Mesenchymal stem cell (in vitro differentiated cells and primary cell): ENCODE measurements around the gene WDFY3.

Source experiments
- DNase-seq: peaks from one replicate; pipeline ENCODE4 v3.0.0-alpha.2; 2013
- H2AFZ ChIP-seq: one replicate; pipeline ENCODE4 v1.6.1; 2013; ENCODE audit warnings: low read depth, mild to moderate bottlenecking, control low read depth, inconsistent platforms, low read length, moderate library complexity
- H2AK5ac ChIP-seq: 2 replicates; pipeline ENCODE4 v1.6.1; 2013; ENCODE audit warnings: low read length, moderate library complexity, mild to moderate bottlenecking, inconsistent platforms; ENCODE audit not compliant: severe bottlenecking
- H2BK120ac ChIP-seq: one replicate; pipeline ENCODE4 v1.6.1; 2013; ENCODE audit warnings: low read depth, mild to moderate bottlenecking, inconsistent platforms, low read length, moderate library complexity
- H2BK12ac ChIP-seq, 2 experiments: one replicate each; pipeline ENCODE4 v1.6.1; 2013; ENCODE audit warnings: inconsistent platforms in 2 of 2, low read length in 2 of 2, mild to moderate bottlenecking in 2 of 2, moderate library complexity in 2 of 2, control low read depth in 1 of 2
- H2BK15ac ChIP-seq: one replicate; pipeline ENCODE4 v1.6.1; 2013; ENCODE audit warnings: mild to moderate bottlenecking, low read depth, inconsistent platforms; ENCODE audit not compliant: poor library complexity, severe bottlenecking
- H2BK5ac ChIP-seq: 2 replicates; pipeline ENCODE4 v1.6.1; 2013; ENCODE audit warnings: low read depth, mild to moderate bottlenecking, low read length, control low read depth, inconsistent platforms; ENCODE audit not compliant: poor library complexity, severe bottlenecking
- H3K14ac ChIP-seq, 2 experiments: one replicate each; pipeline ENCODE4 v1.6.1; 2013; ENCODE audit warnings: inconsistent platforms in 2 of 2, low read length in 2 of 2, control low read depth in 1 of 2, mild to moderate bottlenecking in 1 of 2, moderate library complexity in 1 of 2
- H3K18ac ChIP-seq, 2 experiments: one replicate each; pipeline ENCODE4 v1.6.1; 2013; ENCODE audit warnings: inconsistent platforms in 2 of 2, low read length in 2 of 2, control low read depth in 1 of 2, low read depth in 1 of 2, mild to moderate bottlenecking in 1 of 2
- H3K23ac ChIP-seq, 2 experiments: one replicate each; pipeline ENCODE4 v1.6.1; 2013; ENCODE audit warnings: inconsistent platforms in 2 of 2, low read length in 2 of 2, mild to moderate bottlenecking in 2 of 2, moderate library complexity in 2 of 2, control low read depth in 1 of 2
- H3K27ac ChIP-seq: 2 replicates; pipeline ENCODE4 v1.5.1; 2013; ENCODE audit warnings: mild to moderate bottlenecking, moderate library complexity, low read length, control low read depth, inconsistent platforms; ENCODE audit not compliant: poor library complexity, severe bottlenecking
- H3K27me3 ChIP-seq, 2 experiments: 2 replicates each; pipeline versions ENCODE4 v1.6.1 to v1.7.0; 2013; ENCODE audit warnings: low read length in 2 of 2, mild to moderate bottlenecking in 2 of 2, moderate library complexity in 2 of 2, control low read depth in 1 of 2, inconsistent platforms in 1 of 2; ENCODE audit not compliant: control insufficient read depth in 1 of 2, insufficient read depth in 1 of 2
- H3K36me3 ChIP-seq, 2 experiments: 2 replicates each; pipeline versions ENCODE4 v1.6.1 to v1.7.0; 2013; ENCODE audit warnings: low read length in 2 of 2, control low read depth in 1 of 2, inconsistent platforms in 1 of 2, low read depth in 1 of 2, mild to moderate bottlenecking in 1 of 2; ENCODE audit not compliant: insufficient read depth in 2 of 2, control insufficient read depth in 1 of 2
- H3K4ac ChIP-seq, 2 experiments: one replicate each; pipeline ENCODE4 v1.6.1; 2013; ENCODE audit warnings: inconsistent platforms in 2 of 2, low read length in 2 of 2, mild to moderate bottlenecking in 2 of 2, moderate library complexity in 2 of 2, control low read depth in 1 of 2, low read depth in 1 of 2
- H3K4me1 ChIP-seq: 2 replicates; pipeline ENCODE4 v1.6.1; 2013; ENCODE audit warnings: low read depth, low read length, control low read depth; ENCODE audit not compliant: control insufficient read depth, insufficient read depth
- H3K4me2 ChIP-seq: 2 replicates; pipeline ENCODE4 v1.6.1; 2013; ENCODE audit warnings: low read length, mild to moderate bottlenecking, inconsistent platforms; ENCODE audit not compliant: poor library complexity, severe bottlenecking
- H3K4me3 ChIP-seq, 2 experiments: 2 replicates each; pipeline versions ENCODE4 v1.5.1 to v1.7.0; 2013; ENCODE audit warnings: low read length in 2 of 2, mild to moderate bottlenecking in 2 of 2, control low read depth in 1 of 2, low read depth in 1 of 2; ENCODE audit not compliant: insufficient read depth in 1 of 2
- H3K79me1 ChIP-seq: replicated peaks from 2 replicates; pipeline ENCODE4 v1.6.1; 2013; ENCODE audit warnings: mild to moderate bottlenecking, control low read depth, low read length, inconsistent platforms; ENCODE audit not compliant: poor library complexity, severe bottlenecking
- H3K9ac ChIP-seq: 2 replicates; pipeline ENCODE4 v1.7.0; 2013; ENCODE audit warnings: mild to moderate bottlenecking, low read length, moderate library complexity
- H3K9me3 ChIP-seq: 2 replicates; pipeline ENCODE4 v1.7.0; 2013; ENCODE audit warnings: mild to moderate bottlenecking, low read length; ENCODE audit not compliant: control insufficient read depth
- H4K8ac ChIP-seq: one replicate; pipeline ENCODE4 v1.6.1; 2013; ENCODE audit warnings: inconsistent platforms, mild to moderate bottlenecking, low read length, moderate library complexity
- H4K91ac ChIP-seq: one replicate; pipeline ENCODE4 v1.6.1; 2013; ENCODE audit warnings: mild to moderate bottlenecking, low read length, inconsistent platforms
- WGBS: methylation state at CpG from one replicate; pipeline ENCODE4 v1.1.7; 2013; ENCODE audit warnings: mixed read lengths; 5-methylcytosine and 5-hydroxymethylcytosine counted together

WDFY3 gene

GRCh38 chr4:84971319-84971932 is 4.9 kb upstream of the WDFY3 start:
- H3K18ac ChIP-seq: no peak overlapping the region

GRCh38 chr4:84968925-84969324 is 2.4 kb upstream of the WDFY3 start:
- Histone ChIP-seq H2BK5ac (no peak overlapping the region), H3K9ac (peak overlapping the region; percentile 92), H3K27me3 (no peaks in the 10 kb centered on the region), H4K8ac (no peak overlapping the region), H3K79me1 (no peaks in the 10 kb centered on the region), H3K18ac (no peak overlapping the region), H4K91ac (no peak overlapping the region), H3K36me3 (no peaks in the 10 kb centered on the region), H3K9me3 (no peaks in the 10 kb centered on the region), H2BK120ac (no peak overlapping the region), H3K4me2 (no peak overlapping the region), H3K4me1 (peaks cover 3% of the 10 kb centered on the region), H3K4ac (no peak overlapping the region), H2AFZ (no peak overlapping the region), H2AK5ac (no peak overlapping the region), H2BK12ac (no peak overlapping the region), H3K4me3 (no peak overlapping the region), H3K14ac (no peak overlapping the region), H3K23ac (no peak overlapping the region), H3K27ac (no peak overlapping the region), H2BK15ac (no peak overlapping the region)
- no peak for DNase-seq
- no CpG with 5 or more reads among the region's 1 CpG for WGBS

More at GRCh38 chr4:84971319-84971932, 4.9 kb upstream of the WDFY3 start:
- Histone ChIP-seq H3K4ac (no peak overlapping the region), H3K4me3 (no peak overlapping the region), H3K4me1 (no peaks in the 10 kb centered on the region), H3K9me3 (no peaks in the 10 kb centered on the region), H2BK120ac (no peak overlapping the region), H2AK5ac (no peak overlapping the region), H3K27me3 (no peaks in the 10 kb centered on the region), H2BK5ac (no peak overlapping the region), H4K91ac (no peak overlapping the region), H3K4me2 (no peak overlapping the region), H2BK15ac (no peak overlapping the region), H2BK12ac (no peak overlapping the region), H3K9ac (peak overlapping the region; percentile 76), H3K27ac (no peak overlapping the region), H2AFZ (no peak overlapping the region), H3K23ac (no peak overlapping the region), H3K79me1 (no peaks in the 10 kb centered on the region), H3K36me3 (no peaks in the 10 kb centered on the region), H4K8ac (no peak overlapping the region), H3K14ac (peak overlapping the region in 1 of 2 experiments; percentile 29)
- 4% methylated on average over 1 of the region's 3 CpGs for WGBS
- DNase-seq: peak; percentile 75

- 0% methylated on average over 6 of the region's 7 CpGs for WGBS
These were observed 777 bp upstream of the WDFY3 start for GRCh38 chr4:84967243-84967690.

GRCh38 chr4:84965553-84966381 is 723 bp downstream of the WDFY3 start:
- peak; percentile 57 for DNase-seq
- Histone ChIP-seq H3K27me3 (no peaks in the 10 kb centered on the region), H3K14ac (peak overlapping the region; percentile 15 to 100)

More at GRCh38 chr4:84967243-84967690, 777 bp upstream of the WDFY3 start:
- H2BK12ac ChIP-seq: no peak overlapping the region
- peak overlapping the region; percentile 74 for H2AFZ ChIP-seq
- no peak overlapping the region for H3K14ac ChIP-seq
- H3K23ac ChIP-seq: no peak overlapping the region
- no peak overlapping the region for H4K91ac ChIP-seq
- no peak overlapping the region for H4K8ac ChIP-seq
- no peak overlapping the region for H2AK5ac ChIP-seq
- H2BK120ac ChIP-seq: no peak overlapping the region
- peak overlapping the region; percentile 92 for H3K9ac ChIP-seq
- H2BK5ac ChIP-seq: no peak overlapping the region
- H3K4me1 ChIP-seq: peaks cover 3% of the 10 kb centered on the region
- H3K27ac ChIP-seq: peak overlapping the region; percentile 79
- H3K36me3 ChIP-seq: no peaks in the 10 kb centered on the region
- H3K18ac ChIP-seq: peak overlapping the region in 1 of 2 experiments; percentile 4
- no peaks in the 10 kb centered on the region for H3K27me3 ChIP-seq
- no peaks in the 10 kb centered on the region for H3K79me1 ChIP-seq
- peak; percentile 54 for DNase-seq
- H2BK15ac ChIP-seq: no peak overlapping the region
- H3K4ac ChIP-seq: no peak overlapping the region
- H3K9me3 ChIP-seq: no peaks in the 10 kb centered on the region
- H3K4me2 ChIP-seq: peak overlapping the region; percentile 79
- peak overlapping the region; percentile 92 to 100 for H3K4me3 ChIP-seq

More at GRCh38 chr4:84965553-84966381, 723 bp downstream of the WDFY3 start:
- H3K9ac ChIP-seq: peak overlapping the region; percentile 92
- peak overlapping the region; percentile 88 for H2BK5ac ChIP-seq
- H3K4ac ChIP-seq: peak overlapping the region; percentile 62 to 98
- peak overlapping the region in 1 of 2 experiments; percentile 72 for H2BK12ac ChIP-seq
- H3K27ac ChIP-seq: peak overlapping the region; percentile 65
- peak overlapping the region; percentile 74 for H4K91ac ChIP-seq
- H2AFZ ChIP-seq: peak overlapping the region; percentile 100
- no peaks in the 10 kb centered on the region for H3K79me1 ChIP-seq
- H3K4me1 ChIP-seq: peaks cover 3% of the 10 kb centered on the region
- H3K23ac ChIP-seq: peak overlapping the region; percentile 60 to 98
- H2AK5ac ChIP-seq: peak overlapping the region; percentile 19
- H3K9me3 ChIP-seq: no peaks in the 10 kb centered on the region
- peak overlapping the region; percentile 97 for H2BK120ac ChIP-seq
- peak overlapping the region; percentile 99 for H2BK15ac ChIP-seq
- peak overlapping the region; percentile 99 to 100 for H3K18ac ChIP-seq
- peak overlapping the region; percentile 60 for H3K4me2 ChIP-seq
- H3K4me3 ChIP-seq: peak overlapping the region; percentile 92 to 100
- WGBS: under 1% methylated on average over 39 of the region's 98 CpGs
- H3K36me3 ChIP-seq: no peaks in the 10 kb centered on the region
- H4K8ac ChIP-seq: peak overlapping the region; percentile 82
